ENCODE data around the gene ACTL7A.
"Not testable (repeated sequence)": the region's sequence is repeated elsewhere in the genome, so short reads cannot be mapped to it uniquely, and the experiment has no call there.

Gene ACTL7A

GRCh38 chr9:108880738-108881316, 18.8 kb downstream of the ACTL7A start:
- no peak for DNase-seq (ENCODE audit: low read depth)

DNA sequence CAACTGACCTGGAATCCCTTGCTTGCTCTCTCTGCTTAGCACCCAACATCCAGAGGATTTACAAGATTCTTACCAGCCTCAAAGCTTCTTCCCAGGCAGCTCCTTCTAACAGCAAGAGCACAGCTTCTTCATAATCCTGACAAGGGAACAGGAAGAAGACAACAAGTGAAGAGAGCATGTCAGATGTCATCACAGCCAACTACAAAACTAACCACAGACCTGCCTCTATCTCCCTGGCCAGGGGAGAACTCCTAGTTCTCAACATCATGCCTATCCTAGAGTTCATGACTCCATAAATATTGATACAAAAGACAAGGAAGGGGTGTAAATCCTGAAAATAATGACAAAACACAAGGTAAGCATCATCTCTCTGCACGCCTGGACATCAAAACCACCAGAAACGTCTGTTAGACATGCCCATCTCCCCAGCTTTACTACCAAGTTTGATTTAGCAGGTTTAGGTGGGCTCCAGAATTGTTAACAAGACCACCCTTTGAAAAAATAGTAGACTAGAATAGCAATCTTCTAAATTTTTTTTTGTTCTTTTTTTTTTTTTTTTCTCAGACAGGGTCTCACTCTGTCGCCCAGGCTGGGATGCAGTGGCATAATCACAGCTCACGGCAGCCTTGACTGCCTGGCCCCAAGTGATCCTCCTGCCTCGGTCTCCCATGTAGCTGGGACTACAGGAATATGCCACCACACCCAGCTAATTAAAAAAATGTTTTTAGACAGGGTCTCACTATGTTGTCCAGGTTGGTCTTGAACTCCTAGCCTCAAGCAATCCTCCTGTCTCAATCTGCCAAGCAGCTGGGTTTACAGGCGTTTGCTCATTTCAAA, 20.2 kb downstream of the ACTL7A start:
- no peak for DNase-seq (ENCODE audit: low read depth)

- DNase-seq (ENCODE audit: low read depth): no peak
Measured at GRCh38 chr9:108883085-108883484, 21.0 kb downstream of the ACTL7A start.

- no peak for DNase-seq (ENCODE audit: low read depth)
Measured at GRCh38 chr9:108884701-108885100, 22.6 kb downstream of the ACTL7A start.

GRCh38 chr9:108885643-108886348, 23.7 kb downstream of the ACTL7A start:
- DNase-seq (ENCODE audit: low read depth): peak; percentile 9

DNA sequence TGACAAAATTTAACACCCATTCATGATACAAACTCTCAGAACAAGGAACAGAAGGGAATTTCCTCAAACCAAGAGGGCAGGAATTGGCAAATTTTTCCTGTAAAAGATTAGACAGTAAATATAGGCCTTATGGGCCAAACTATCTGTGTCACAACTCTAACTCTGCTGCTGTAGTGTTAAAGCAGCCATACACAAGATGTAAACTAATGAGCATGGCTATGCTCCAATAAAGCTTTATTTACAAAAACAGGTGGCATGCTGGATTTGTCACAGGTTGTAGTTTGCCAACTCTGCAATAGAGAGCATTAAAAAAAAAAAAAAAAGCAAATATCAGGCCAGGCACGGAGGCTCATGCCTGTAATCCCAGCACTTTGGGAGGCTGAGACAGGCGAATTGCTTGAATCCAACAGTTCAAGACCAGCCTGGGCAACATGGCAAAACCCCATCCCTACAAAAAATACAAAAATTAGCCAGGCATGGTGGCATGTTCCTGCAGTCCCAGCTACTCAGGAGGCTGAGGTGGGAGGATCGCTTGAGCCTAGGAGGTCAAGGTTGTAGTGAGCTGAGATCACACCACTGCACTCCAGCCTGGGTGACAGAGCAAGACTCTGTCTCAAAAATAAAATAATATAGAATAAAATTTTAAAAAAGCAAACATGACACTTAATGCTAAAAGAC, 24.7 kb downstream of the ACTL7A start:
- not testable (repeated sequence) for DNase-seq (ENCODE audit: low read depth)

- DNase-seq (ENCODE audit: low read depth): peak; percentile 5
Measured at GRCh38 chr9:108889649-108890067, 27.6 kb downstream of the ACTL7A start.

DNA sequence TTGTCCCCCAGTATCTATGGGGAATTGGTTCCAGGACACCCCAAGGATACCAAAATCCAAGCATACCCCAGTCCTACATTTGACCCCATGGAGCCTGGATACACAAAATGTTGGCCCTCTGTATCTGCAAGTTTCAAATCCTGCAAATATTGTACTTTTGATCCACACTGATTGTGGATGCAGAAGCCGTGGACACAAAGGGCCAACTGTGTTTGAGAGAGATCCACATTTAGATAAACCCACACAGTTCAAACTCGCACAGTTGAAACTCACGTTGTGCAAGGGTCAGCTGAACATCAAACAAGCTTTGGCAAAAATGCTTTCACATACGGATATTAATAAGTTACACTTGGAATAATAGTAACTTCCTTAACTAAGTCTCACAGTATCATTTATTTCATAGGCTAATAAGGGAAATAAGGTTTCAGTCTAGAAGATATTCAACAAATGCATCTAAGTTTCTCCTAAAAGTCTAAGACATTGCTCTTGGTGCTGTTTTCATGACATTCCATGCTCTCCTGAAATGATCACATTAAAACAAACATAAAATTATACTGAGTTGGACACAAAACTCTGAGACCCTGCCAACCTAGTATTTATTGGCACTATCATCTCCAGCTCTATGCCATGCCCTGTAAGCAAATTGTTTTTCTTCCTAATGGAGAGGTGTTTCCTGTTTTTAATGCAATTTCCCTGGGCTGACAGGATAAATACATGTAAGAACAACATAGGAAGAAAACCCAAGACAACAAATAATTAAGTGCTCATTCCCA, 32.3 kb downstream of the ACTL7A start:
- DNase-seq (ENCODE audit: low read depth): no peak

GRCh38 chr9:108897324-108898096, 35.4 kb downstream of the ACTL7A start:
- DNase-seq (ENCODE audit: low read depth): no peak

GRCh38 chr9:108899023-108899695, 37.1 kb downstream of the ACTL7A start:
- not testable (repeated sequence) for DNase-seq (ENCODE audit: low read depth)

DNA sequence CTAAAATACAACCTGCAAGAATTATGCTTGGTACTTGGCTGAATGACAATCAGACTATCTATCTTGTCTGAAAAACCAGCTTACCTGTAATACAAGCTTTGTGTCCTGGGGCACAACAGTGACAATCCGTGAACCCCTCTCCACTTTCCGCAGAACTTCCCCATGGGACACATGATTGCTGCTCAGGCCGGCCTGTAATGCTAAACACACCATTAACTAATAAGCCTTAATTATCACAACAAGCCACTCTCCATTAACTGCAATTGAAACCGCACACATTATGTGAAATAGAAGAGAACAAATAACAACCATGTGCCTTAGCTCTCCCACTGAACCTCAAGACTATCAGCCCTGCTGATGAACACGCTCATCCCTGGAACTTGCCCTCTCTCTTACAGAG, 38.1 kb downstream of the ACTL7A start:
- no peak for DNase-seq (ENCODE audit: low read depth)

DNA sequence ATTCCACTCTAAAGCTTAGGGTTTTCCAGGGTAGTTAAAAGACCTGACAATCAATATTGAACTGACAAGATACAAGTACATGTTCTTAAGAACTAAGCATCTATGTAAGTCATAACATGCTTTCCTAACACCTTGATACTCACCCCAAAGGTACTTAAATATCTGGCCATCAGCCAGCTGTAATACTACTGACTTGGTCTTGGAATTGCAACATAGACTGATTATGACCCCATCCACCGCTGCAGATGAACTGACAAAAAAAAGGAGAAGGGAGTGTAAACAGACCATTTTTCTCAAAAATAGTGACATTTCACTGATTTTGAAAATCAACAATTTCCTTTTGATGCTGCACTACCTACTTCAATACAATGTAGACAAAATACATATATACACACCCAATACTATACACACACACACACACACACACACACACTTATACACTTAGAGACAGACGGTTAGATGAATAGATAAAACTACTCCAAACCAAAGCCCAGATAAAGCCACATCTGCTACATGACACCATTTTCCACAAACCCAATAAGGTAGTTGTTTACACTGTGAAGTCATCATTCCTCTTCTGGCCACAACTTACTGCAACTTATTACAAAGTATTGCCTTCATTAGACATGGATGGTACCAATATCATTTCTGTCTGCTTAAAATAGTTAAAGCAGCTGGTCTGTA, 41.5 kb downstream of the ACTL7A start:
- DNase-seq (ENCODE audit: low read depth): no peak

DNA sequence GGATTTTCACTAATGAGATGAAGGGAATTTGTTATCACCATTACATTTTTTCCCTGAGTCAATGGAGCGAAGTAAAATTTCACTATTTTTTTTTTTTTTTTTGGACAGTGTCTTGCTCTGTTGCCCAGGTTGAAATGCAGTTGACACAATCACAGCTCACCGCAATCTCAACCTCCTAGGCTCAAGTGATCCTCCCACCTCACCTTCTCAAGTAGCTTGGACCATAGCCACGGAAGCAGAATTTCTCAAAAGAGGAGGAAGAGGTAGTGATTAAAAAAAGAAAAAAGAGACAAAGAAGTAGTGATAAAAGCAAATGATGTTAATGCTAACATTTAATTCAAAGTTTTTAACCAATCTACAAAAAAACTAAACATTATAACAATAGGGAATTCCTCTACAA, 42.1 kb downstream of the ACTL7A start:
- DNase-seq (ENCODE audit: low read depth): no peak

GRCh38 chr9:108905494-108905893, 43.4 kb downstream of the ACTL7A start:
- no peak for DNase-seq (ENCODE audit: low read depth)

DNA sequence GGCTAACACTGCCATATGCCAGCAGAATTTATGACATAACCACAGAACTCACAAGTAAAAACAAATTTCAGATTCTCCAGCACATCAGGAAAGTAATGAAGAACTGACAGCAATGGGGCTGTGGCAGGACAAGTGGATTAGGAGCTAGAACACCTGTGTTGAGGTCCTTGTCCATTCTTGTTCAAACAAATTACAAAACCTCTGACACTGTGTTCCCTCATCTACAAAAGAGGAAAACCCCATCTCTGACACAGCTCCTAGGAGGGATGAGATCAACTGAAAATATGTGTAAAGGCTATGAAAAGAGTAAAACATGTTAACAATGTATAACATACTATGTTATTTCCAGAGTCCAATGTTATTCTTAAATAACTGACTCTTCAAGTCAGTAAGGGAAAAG, 48.3 kb downstream of the ACTL7A start:
- DNase-seq (ENCODE audit: low read depth): no peak

DNA sequence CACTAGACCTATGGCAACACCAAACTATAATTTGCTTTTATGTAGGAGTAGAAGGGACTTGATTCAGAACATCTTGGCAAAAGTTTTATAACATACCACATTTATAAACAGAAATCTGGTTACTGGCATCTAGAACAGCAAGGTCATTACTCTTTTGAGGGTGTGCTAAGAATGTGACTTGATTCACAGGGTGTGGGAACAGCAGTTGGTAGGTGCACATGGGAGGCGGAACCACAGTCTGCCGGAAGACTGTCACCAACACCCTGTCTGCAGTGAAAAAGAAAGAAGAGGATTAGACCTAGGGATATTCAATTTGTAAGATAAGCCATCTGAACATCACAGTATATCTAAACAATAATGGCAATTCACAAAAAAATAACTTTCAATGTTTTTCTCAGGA, 48.8 kb downstream of the ACTL7A start:
- DNase-seq (ENCODE audit: low read depth): no peak

GRCh38 chr9:108911820-108912219, 49.8 kb downstream of the ACTL7A start:
- DNase-seq (ENCODE audit: low read depth): no peak

All from GM04503 (cell line).